Muscle layer of colon (tissue), 2 donors: ENCODE results near the gene EQTN.
"Not testable (repeated sequence)": the region's sequence is repeated elsewhere in the genome, so short reads cannot be mapped to it uniquely, and the experiment has no call there.

Source experiments
- H3K27ac ChIP-seq: one replicate; pipeline ENCODE4 v1.7.0; 2013; ENCODE audit warnings: low read depth, mild to moderate bottlenecking, low read length, moderate library complexity
- H3K27me3 ChIP-seq, 2 donors: one replicate each; pipeline ENCODE4 v1.7.0; 2013; ENCODE audit warnings: low read length in 2 of 2, mild to moderate bottlenecking in 2 of 2; ENCODE audit not compliant: insufficient read depth in 2 of 2, control insufficient read depth in 1 of 2
- H3K36me3 ChIP-seq: one replicate; pipeline ENCODE4 v1.7.0; 2013; ENCODE audit warnings: mild to moderate bottlenecking, low read length; ENCODE audit not compliant: insufficient read depth
- H3K4me1 ChIP-seq: one replicate; pipeline ENCODE4 v1.7.0; 2013; ENCODE audit warnings: mild to moderate bottlenecking, low read length; ENCODE audit not compliant: insufficient read depth
- H3K4me3 ChIP-seq, 2 donors: one replicate each; pipeline ENCODE4 v1.7.0; 2013; ENCODE audit warnings: low read length in 2 of 2, low read depth in 1 of 2, mild to moderate bottlenecking in 1 of 2, moderate library complexity in 1 of 2
- H3K9ac ChIP-seq: one replicate; pipeline ENCODE4 v1.7.0; 2013; ENCODE audit warnings: low read length
- H3K9me3 ChIP-seq: one replicate; pipeline ENCODE4 v1.7.0; 2013; ENCODE audit warnings: mild to moderate bottlenecking, low read length
- donor health status: abdominal sarcoma.
- donor health status: Adenocarcinoma of cecum.

The EQTN gene

DNA sequence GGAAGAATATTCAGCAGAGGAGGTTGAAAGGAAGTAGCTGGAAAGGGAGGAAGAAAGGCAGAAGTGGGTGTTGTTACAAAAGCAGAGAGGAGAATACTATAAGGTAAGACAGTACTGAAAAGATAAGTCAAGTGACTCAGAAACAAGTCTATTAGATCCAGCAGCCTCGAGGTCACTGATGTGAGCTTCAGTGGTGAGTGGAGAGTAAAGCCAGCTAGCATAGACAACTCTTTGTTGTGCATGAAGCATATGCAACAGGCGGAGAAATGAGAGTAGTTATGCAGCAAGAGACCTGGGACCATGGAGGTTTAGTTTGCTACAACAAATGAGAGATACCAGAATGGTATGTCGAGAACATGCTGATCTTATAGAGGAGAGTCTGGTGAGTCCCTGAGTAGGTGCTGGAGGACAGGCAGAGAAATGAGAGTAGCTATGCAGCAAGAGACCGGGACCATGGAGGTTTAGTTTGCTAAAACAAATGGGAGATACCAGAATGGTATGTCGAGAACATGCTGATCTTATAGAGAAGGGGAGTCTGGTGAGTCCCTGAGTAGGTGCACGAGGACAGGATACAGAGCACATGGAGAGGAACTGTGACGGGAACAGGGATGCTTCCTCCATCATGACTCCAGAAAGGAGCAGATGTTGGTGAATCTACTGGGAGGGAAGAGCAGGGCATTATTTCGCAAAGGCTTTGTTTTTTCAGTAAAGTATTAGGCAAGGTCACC lies 36.0 kb downstream of the EQTN start:
- Histone ChIP-seq H3K4me3 (no peak overlapping the region), H3K27me3 (no peaks in the 10 kb centered on the region), H3K4me1 (no peaks in the 10 kb centered on the region), H3K27ac (no peak overlapping the region), H3K9me3 (no peaks in the 10 kb centered on the region), H3K9ac (no peak overlapping the region), H3K36me3 (no peaks in the 10 kb centered on the region)

DNA sequence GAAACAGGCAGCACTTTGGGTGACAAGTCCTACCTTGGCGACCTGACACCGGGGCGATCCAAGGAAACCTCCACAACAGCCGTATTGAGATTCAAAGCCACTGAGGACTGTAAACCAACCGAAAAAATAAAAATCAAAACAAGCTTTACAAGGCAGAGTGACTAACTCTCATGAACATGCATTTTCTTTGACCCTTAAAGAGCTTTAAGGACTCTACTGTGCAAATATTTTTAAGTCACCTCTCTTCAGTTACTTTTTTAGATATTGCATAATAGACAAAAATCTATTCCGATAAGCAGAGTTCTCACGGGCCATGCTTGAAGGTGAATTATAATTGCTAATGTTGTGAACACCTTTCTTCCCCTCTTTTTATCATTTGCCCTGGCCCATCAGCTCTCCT lies 38.3 kb downstream of the EQTN start:
- no peak overlapping the region for H3K9ac ChIP-seq
- no peak overlapping the region for H3K27ac ChIP-seq
- no peaks in the 10 kb centered on the region for H3K4me1 ChIP-seq
- H3K27me3 ChIP-seq = no peaks in the 10 kb centered on the region
- H3K36me3 ChIP-seq = no peaks in the 10 kb centered on the region
- H3K4me3 ChIP-seq = no peak overlapping the region
- H3K9me3 ChIP-seq = no peaks in the 10 kb centered on the region

- Histone ChIP-seq H3K9me3 (no peaks in the 10 kb centered on the region), H3K27me3 (no peaks in the 10 kb centered on the region), H3K9ac (no peak overlapping the region), H3K36me3 (no peaks in the 10 kb centered on the region), H3K4me3 (no peak overlapping the region), H3K27ac (no peak overlapping the region), H3K4me1 (no peaks in the 10 kb centered on the region)
Measured at GRCh38 chr9:27248702-27249101, 48.2 kb downstream of the EQTN start.

DNA sequence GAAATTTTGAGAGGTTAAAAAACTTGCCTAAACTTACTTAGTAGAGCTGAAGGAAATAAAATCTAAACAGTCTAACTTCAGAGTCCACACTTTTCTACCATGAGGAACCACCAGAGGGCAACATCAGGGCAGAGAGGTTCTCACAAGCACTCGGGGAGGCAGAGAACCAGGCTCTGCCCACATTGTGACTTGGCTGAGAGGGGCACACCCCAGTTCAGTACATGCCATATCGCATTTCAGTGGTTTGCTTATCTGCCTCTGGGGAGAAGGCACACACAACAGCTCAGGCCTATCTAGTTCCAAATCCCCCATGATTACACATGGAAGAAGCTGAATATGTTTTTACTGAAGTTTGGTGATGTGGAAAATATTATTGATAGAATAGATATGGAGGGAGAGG lies 49.2 kb downstream of the EQTN start:
- Histone ChIP-seq H3K9me3 (no peaks in the 10 kb centered on the region), H3K27me3 (no peaks in the 10 kb centered on the region), H3K4me3 (no peak overlapping the region), H3K36me3 (no peaks in the 10 kb centered on the region), H3K4me1 (no peaks in the 10 kb centered on the region), H3K9ac (no peak overlapping the region), H3K27ac (no peak overlapping the region)

DNA sequence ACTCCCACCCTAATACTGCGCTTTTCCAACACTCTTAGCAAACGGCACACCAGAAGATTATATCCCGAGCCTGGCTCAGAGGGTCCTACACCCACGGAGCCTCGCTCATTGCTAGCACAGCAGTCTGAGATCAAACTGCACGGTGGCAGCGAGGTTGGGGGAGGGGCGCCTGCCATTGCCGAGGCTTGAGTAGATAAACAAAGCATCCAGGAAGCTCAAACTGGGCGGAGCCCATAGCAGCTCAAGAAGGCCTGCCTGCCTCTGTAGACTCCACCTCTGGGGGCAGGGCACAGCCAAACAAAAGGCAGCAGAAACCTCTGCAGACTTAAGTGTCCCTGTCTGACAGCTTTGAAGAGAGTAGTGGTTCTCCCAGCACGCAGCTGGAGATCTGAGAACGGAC lies 57.3 kb downstream of the EQTN start:
- H3K27ac ChIP-seq, H3K4me1 ChIP-seq, H3K36me3 ChIP-seq, H3K27me3 ChIP-seq, H3K9ac ChIP-seq, H3K4me3 ChIP-seq, H3K9me3 ChIP-seq: not testable (repeated sequence)
